Cardiac fibroblast (primary cell): ENCODE measurements around the gene DDX27.
A peak's percentile ranks its signal among the peaks of the same experiment; 100 is the strongest.
"Not testable (repeated sequence)": the region's sequence is repeated elsewhere in the genome, so short reads cannot be mapped to it uniquely, and the experiment has no call there.

Source experiments
- DNase-seq, 2 donors: peaks; one replicate each; pipeline versions ENCODE4 v3.0.0 to v3.0.0-alpha.2; 2010; ENCODE audit warnings: low read depth in 2 of 2
- H3K4me3 ChIP-seq, 2 donors: replicated peaks in 1 of 2; 1 replicate in 1 of 2; 2 replicates in 1 of 2; pipeline ENCODE4 v1.5.1; 2011; ENCODE audit warnings: low read depth in 2 of 2, low read length in 2 of 2, mild to moderate bottlenecking in 2 of 2, moderate library complexity in 1 of 2
- CTCF ChIP-seq: IDR thresholded peaks from one replicate; pipeline ENCODE4 v1.5.1; 2011; ENCODE audit warnings: low read depth, mild to moderate bottlenecking, low read length, inconsistent platforms

Gene DDX27

GRCh38 chr20:49203746-49204145 lies 15.5 kb upstream of the DDX27 start:
- DNase-seq = no peak
- TF ChIP-seq CTCF = no peak
- H3K4me3 ChIP-seq = no peak overlapping the region

- H3K4me3 ChIP-seq = no peak overlapping the region
- no peak for TF ChIP-seq CTCF
- DNase-seq = no peak
Observed at GRCh38 chr20:49207076-49207475, 12.1 kb upstream of the DDX27 start.

- peak in 1 of 2 donors; percentile 26 for DNase-seq
- no peak for TF ChIP-seq CTCF
- H3K4me3 ChIP-seq = no peak overlapping the region
Observed at GRCh38 chr20:49210101-49210756, 9.0 kb upstream of the DDX27 start.

- no peak for TF ChIP-seq CTCF
- DNase-seq = no peak
- H3K4me3 ChIP-seq = no peak overlapping the region
Observed at GRCh38 chr20:49210757-49211110, 8.5 kb upstream of the DDX27 start.

- no peak overlapping the region for H3K4me3 ChIP-seq
- no peak for DNase-seq
- TF ChIP-seq CTCF = no peak
Observed at GRCh38 chr20:49214571-49214970, 4.6 kb upstream of the DDX27 start.

GRCh38 chr20:49215232-49215631 lies 4.0 kb upstream of the DDX27 start:
- DNase-seq = no peak
- TF ChIP-seq CTCF = no peak
- H3K4me3 ChIP-seq = no peak overlapping the region

GRCh38 chr20:49216991-49217578 lies 2.1 kb upstream of the DDX27 start:
- TF ChIP-seq CTCF = peak; percentile 88
- peak; percentile 94 for DNase-seq
- H3K4me3 ChIP-seq = no peak overlapping the region

GRCh38 chr20:49218739-49219090 lies 501 bp upstream of the DDX27 start:
- H3K4me3 ChIP-seq, DNase-seq: not testable (repeated sequence)
